DOHH2 (cell line): ENCODE measurements around the gene AGBL4.

Source experiments
- H3F3A ChIP-seq: fragments of 200-600 bp; sonication (generic), shearing (Covaris generic); 2 replicates; pipeline ENCODE4 v1.6.0; 2016; ENCODE audit warnings: antibody characterized with exemption, mild to moderate bottlenecking; ENCODE audit not compliant: control insufficient read depth, insufficient read depth
- H3K27ac ChIP-seq: fragments of 200-600 bp; sonication (generic); 2 replicates; pipeline ENCODE4 v1.5.1; 2014; ENCODE audit warnings: low read depth, mild to moderate bottlenecking, low read length, moderate library complexity
- H3K27me3 ChIP-seq: fragments of 200-600 bp; sonication (generic); 2 replicates; pipeline ENCODE4 v1.6.1; 2014; ENCODE audit warnings: mild to moderate bottlenecking, low read length, mixed read lengths; ENCODE audit not compliant: control insufficient read depth
- H3K36me3 ChIP-seq: fragments of 200-600 bp; sonication (generic); 2 replicates; pipeline ENCODE4 v1.6.1; 2014; ENCODE audit warnings: mild to moderate bottlenecking, low read length, moderate library complexity, mixed read lengths; ENCODE audit not compliant: control insufficient read depth
- H3K4me1 ChIP-seq: fragments of 200-600 bp; sonication (generic); 2 replicates; pipeline ENCODE4 v1.6.1; 2014; ENCODE audit warnings: mild to moderate bottlenecking, low read length, mixed read lengths; ENCODE audit not compliant: control insufficient read depth
- H3K4me2 ChIP-seq: fragments of 200-600 bp; sonication (generic); 2 replicates; pipeline ENCODE4 v1.6.0; 2014; ENCODE audit warnings: mild to moderate bottlenecking, low read length, moderate library complexity
- H3K4me3 ChIP-seq: fragments of 200-600 bp; sonication (generic); 2 replicates; pipeline ENCODE4 v1.5.1; 2014; ENCODE audit warnings: mild to moderate bottlenecking, low read length, mixed read lengths
- H3K79me2 ChIP-seq: fragments of 200-600 bp; sonication (generic); 2 replicates; pipeline ENCODE4 v1.6.1; 2014; ENCODE audit warnings: mild to moderate bottlenecking, low read length, mixed read lengths; ENCODE audit not compliant: control insufficient read depth
- H3K9me2 ChIP-seq: fragments of 200-600 bp; sonication (generic); replicated peaks from 2 replicates; pipeline ENCODE4 v1.6.1; 2014; ENCODE audit warnings: mild to moderate bottlenecking, low read length, mixed read lengths; ENCODE audit not compliant: control insufficient read depth
- H3K9me3 ChIP-seq: fragments of 200-600 bp; sonication (generic); 2 replicates; pipeline ENCODE4 v1.6.1; 2014; ENCODE audit warnings: antibody characterized with exemption, low read length, mixed read lengths; ENCODE audit not compliant: control insufficient read depth, insufficient read depth
- H4K20me1 ChIP-seq: fragments of 200-600 bp; sonication (generic); 2 replicates; pipeline ENCODE4 v1.6.0; 2014; ENCODE audit warnings: low read depth, mild to moderate bottlenecking, antibody characterized with exemption, low read length, moderate library complexity; ENCODE audit not compliant: control insufficient read depth, insufficient read depth
- CTCF ChIP-seq: fragments of 200-600 bp; sonication (generic); IDR thresholded peaks from one replicate; pipeline ENCODE4 v1.5.1; 2014; ENCODE audit warnings: antibody characterized with exemption, mild to moderate bottlenecking, low read depth, low read length; ENCODE audit not compliant: poor library complexity, severe bottlenecking
- EZH2phosphoT487 ChIP-seq: fragments of 200-600 bp; sonication (generic); IDR thresholded peaks from 2 replicates; pipeline ENCODE4 v1.6.1; 2017; ENCODE audit warnings: borderline replicate concordance, mild to moderate bottlenecking, antibody characterized with exemption, low read length, moderate library complexity, mixed read lengths

The AGBL4 gene

GRCh38 chr1:49213301-49213700 lies 810.5 kb downstream of the AGBL4 start:
- Histone ChIP-seq H4K20me1 (no peaks in the 10 kb centered on the region), H3K4me2 (no peak overlapping the region), H3K36me3 (no peaks in the 10 kb centered on the region), H3K9me3 (no peaks in the 10 kb centered on the region), H3K27ac (no peak overlapping the region), H3K9me2 (no peaks in the 10 kb centered on the region), H3F3A (no peaks in the 10 kb centered on the region), H3K4me1 (no peaks in the 10 kb centered on the region), H3K4me3 (no peak overlapping the region), H3K79me2 (no peaks in the 10 kb centered on the region), H3K27me3 (no peaks in the 10 kb centered on the region)
- TF ChIP-seq EZH2phosphoT487: no peak
- TF ChIP-seq CTCF: no peak

- Histone ChIP-seq H3K27me3 (no peaks in the 10 kb centered on the region), H3F3A (no peaks in the 10 kb centered on the region), H3K4me2 (no peak overlapping the region), H3K79me2 (no peaks in the 10 kb centered on the region), H4K20me1 (no peaks in the 10 kb centered on the region), H3K36me3 (no peaks in the 10 kb centered on the region), H3K9me2 (no peaks in the 10 kb centered on the region), H3K4me3 (no peak overlapping the region), H3K27ac (no peak overlapping the region), H3K9me3 (no peaks in the 10 kb centered on the region), H3K4me1 (no peaks in the 10 kb centered on the region)
- TF ChIP-seq EZH2phosphoT487 (no peak), CTCF (no peak)
These were observed 815.0 kb downstream of the AGBL4 start for GRCh38 chr1:49208712-49209111.

GRCh38 chr1:49204720-49205119 lies 819.0 kb downstream of the AGBL4 start:
- Histone ChIP-seq H3F3A (no peaks in the 10 kb centered on the region), H3K79me2 (no peaks in the 10 kb centered on the region), H4K20me1 (no peaks in the 10 kb centered on the region), H3K27me3 (no peaks in the 10 kb centered on the region), H3K4me1 (no peaks in the 10 kb centered on the region), H3K4me2 (no peak overlapping the region), H3K36me3 (no peaks in the 10 kb centered on the region), H3K9me3 (no peaks in the 10 kb centered on the region; the same call in 1 of the 2 replicates), H3K9me2 (no peaks in the 10 kb centered on the region), H3K27ac (no peak overlapping the region), H3K4me3 (no peak overlapping the region)
- TF ChIP-seq EZH2phosphoT487 (no peak), CTCF (no peak)

GRCh38 chr1:49200738-49201137 lies 823.0 kb downstream of the AGBL4 start:
- H3K79me2 ChIP-seq: no peaks in the 10 kb centered on the region
- H3K4me3 ChIP-seq: no peak overlapping the region
- TF ChIP-seq EZH2phosphoT487 (no peak), CTCF (no peak)
- no peaks in the 10 kb centered on the region for H3K9me2 ChIP-seq
- H4K20me1 ChIP-seq: no peaks in the 10 kb centered on the region
- no peaks in the 10 kb centered on the region for H3K27me3 ChIP-seq
- H3K4me2 ChIP-seq: no peak overlapping the region
- no peaks in the 10 kb centered on the region for H3K36me3 ChIP-seq
- H3F3A ChIP-seq: no peaks in the 10 kb centered on the region
- H3K4me1 ChIP-seq: no peaks in the 10 kb centered on the region
- peaks cover 4% of the 10 kb centered on the region; the same call in 1 of the 2 replicates for H3K9me3 ChIP-seq
- no peak overlapping the region for H3K27ac ChIP-seq
